Fibroblast of peridontal ligament (primary cell): ENCODE measurements around the gene UBL7.
"Not testable (repeated sequence)": the region's sequence is repeated elsewhere in the genome, so short reads cannot be mapped to it uniquely, and the experiment has no call there.

Experiments
- DNase-seq: peaks from one replicate; pipeline ENCODE4 v3.0.0-alpha.2; 2010; ENCODE audit errors: extremely low read depth

The UBL7 gene, protein sequence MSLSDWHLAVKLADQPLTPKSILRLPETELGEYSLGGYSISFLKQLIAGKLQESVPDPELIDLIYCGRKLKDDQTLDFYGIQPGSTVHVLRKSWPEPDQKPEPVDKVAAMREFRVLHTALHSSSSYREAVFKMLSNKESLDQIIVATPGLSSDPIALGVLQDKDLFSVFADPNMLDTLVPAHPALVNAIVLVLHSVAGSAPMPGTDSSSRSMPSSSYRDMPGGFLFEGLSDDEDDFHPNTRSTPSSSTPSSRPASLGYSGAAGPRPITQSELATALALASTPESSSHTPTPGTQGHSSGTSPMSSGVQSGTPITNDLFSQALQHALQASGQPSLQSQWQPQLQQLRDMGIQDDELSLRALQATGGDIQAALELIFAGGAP

DNA sequence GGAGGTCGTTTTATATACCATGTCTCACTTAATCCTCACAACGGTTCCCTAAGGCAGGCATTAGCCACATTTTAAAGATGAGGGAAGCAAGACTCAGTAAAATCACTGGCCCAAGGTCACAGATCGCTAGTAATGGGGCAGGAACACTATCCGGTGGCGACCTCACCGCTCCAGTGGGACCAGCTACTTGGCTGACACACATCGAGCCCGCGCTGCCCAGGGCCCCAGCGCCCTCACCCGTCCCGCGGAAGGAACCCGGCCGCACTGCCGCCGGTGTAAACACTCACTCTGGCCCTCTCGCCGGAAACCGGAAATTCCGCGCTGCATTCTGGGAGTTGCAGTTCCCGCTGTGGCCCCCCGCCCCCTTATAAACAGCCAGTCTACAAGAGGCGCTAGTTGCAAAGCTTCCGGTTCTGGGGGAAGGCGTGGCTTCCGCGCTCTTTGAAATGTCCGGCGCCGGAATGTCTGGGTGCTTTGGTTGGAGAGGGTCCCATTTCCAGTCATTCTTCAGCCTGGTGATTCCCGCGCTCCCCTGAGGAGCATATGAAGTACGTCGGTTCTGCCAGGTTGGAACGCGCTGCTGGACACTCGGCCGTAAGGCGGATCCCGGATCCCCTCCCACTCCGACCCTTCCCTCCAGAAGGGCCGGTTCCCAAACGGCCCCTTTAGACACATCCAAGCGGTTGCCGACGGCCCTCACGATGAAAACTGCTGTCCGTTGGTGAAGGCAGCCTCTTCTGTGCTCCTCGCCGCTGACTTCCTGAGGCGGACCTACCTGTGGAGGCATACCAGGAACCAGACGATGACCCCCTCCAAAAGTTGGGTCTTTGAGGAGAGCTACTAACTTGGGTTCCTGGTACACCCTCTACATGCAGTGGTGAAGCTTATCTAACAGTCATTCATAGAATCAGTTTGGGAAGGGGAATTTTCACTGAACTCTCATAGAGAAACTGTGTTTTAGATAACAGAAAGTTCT is at the start of gene UBL7:
Gene UBL7, minus strand, starts transcription at position 290 of the 976 bp plus-strand sequence. CDS start 2,293 bp downstream, outside the sequence.
- DNase-seq: peak; percentile 92

DNA sequence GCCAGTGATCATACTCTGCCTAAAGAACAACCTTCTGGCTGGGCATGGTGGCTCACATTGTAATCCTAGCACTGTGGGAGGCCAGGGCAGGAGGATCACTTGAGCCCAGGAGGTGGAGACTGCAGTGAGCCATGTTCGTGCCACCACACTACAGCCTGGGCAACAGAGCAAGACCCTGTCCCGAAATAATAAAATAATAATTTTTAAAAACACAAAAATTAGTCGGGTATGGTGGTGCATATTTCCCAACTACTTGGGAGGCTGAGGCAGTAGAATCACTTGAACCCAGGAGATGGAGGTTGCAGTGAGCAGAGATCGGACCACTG is 45.5 kb upstream of the UBL7 start:
- no peak for DNase-seq

DNA sequence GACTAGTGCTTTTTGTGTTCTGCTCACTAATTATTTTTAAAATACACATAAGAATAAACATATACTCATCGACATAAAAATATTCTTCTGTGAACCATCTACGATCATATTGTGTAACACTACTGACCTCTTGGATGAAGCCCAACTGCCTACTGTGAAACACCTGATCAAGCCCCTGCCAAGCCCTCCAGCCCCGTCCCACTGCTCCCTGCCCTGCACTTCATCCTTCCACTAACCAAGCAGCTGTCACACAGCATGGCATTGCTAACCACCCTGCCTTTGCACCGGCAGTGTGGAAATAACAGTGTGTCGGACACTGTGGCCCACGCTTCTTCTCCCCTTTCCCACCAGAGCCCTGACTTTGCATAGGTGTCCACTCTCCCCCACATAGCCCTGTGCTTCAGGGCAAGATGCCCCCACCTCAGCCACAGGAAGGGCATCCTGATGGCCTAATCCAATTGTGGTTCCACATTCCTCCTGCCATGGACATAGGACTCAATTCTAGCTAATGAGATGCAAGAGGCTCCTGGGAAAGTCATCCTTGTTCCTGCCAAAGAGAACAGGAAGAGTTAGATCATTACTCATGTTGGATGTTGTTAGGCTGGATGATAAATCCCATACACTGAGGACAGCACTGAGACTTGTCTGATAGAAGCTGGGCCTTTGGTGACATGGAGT is 45.0 kb upstream of the UBL7 start:
- DNase-seq: no peak

DNA sequence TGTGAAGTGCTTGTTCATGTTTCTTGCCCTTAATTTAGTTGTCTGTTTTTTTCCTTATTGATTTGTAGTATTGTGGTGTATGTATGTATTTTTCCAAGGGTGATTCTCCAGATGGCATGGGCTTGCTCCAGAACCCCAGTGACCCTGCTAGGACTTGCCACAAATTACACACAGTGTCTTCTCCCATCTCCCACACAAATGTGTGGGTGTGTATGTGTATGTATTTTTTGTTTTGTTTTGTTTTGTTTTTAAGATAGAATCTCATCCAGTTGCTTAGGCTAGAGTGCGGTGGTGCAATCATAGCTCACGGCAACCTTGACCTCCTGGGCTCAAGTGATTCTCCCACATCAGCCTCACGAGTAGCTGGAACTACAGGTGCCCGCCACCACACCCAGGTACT is 43.9 kb upstream of the UBL7 start:
- no peak for DNase-seq

DNA sequence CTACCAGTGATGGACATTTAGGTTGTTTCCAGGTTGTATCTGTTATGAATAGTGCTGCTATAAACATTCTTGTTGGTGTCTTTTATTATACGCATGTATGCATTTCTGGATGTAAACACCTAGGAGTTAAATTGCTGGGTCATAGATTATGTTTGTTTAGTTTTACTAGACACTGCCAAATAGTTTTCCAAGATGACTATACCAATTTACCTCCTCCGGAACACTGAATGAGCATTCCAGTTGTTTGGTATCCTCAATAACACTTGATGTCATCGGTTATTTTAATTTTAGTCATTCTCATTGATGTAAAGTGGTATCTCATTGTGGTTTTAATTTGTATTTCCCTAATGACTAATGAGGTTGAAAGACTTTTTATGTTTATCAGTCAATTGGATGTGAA is 43.5 kb upstream of the UBL7 start:
- DNase-seq: no peak

DNA sequence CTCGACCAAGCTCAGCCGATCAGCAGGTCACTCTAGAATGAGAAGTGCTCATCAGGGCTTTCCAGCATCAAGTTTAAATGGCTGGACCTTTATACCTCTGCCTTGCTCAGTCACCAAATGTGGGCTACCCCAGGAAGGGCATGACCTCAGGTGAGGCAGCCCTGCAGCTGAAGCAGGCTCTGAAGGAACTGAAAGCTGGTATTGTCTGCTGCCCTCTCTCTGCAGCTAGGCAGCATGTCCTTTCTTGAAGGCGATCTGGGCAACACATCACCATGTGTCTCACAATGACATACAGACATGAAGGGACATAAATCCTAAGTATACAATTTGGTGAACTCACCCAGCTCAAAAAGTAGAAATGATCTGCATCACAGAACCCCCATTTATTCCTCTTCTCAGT is 41.3 kb upstream of the UBL7 start:
- no peak for DNase-seq

DNA sequence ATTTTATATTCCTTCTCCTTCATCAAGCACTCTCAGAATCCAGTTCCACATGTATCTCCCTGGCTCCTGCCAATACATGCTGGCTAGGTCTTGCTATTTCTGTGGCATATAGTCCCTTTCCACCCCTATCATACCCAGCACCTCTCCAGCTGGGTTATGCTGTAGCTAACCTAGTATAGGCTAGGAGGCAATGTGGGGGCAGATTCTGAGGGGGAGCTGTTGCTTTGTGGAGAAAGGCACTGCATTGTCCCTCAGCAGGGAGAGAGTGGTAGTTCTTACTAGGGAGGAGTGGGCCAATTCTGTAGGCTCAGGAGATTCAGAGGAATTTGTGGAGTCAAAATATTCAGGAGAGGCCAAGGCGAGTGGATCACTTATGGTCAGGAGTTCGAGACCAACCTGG is 39.4 kb upstream of the UBL7 start:
- no peak for DNase-seq

DNA sequence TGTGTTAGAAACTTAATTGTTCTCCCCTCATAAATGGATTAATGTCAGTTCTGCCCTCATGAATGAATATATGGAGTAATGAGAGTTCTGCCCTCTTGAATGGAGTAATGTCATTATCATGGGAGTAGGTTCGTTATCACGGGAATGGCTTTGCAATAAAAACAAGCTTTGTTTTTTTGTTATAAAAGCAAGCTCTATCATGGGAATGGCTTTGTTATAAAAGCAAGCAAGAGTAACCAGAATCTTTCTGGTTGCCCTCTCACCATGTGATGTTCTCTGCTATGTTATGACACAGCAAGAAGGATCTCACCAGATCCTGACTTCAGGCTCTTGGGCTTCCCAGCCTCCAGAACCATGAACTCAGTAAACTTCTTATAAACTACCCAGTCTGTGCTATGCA is 38.4 kb upstream of the UBL7 start:
- no peak for DNase-seq

DNA sequence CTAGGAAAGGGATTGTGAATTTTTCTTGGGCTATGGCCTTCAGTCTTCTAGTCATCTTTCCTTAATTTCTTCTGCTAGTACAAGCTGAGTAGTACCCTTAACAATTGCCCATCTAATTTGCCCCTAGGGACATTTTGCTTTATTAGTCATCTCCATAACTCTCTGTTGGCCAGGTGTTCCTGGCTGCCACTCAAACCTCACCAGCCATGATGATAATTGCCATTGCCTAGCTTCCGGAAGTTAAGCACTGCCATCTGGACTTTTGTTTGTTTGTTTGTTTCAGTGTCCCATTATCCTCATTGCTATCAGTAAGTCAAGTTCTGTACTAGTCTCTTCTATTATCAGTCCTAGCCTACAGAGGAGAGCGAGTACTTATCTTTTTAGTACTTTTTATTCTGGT is 36.6 kb upstream of the UBL7 start:
- DNase-seq: no peak

DNA sequence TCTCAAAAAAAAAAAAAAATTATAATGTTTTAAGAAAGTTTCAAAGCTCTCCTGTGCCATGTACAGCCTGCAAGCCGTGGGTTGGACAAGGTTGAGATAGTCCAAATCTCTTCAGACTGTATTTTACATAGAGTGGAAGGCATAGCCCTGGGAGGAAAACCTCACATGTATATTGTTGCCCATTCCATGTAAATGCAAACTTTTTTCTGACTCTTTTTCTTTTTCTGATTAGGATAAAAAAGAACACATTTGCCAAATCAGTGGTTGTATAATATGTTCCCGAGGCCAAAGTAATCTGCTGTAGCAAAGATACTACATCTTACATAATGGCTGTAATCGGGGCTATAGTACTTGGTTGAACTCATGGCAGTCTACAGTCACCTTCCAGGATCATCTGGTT is 35.7 kb upstream of the UBL7 start:
- DNase-seq: no peak

DNA sequence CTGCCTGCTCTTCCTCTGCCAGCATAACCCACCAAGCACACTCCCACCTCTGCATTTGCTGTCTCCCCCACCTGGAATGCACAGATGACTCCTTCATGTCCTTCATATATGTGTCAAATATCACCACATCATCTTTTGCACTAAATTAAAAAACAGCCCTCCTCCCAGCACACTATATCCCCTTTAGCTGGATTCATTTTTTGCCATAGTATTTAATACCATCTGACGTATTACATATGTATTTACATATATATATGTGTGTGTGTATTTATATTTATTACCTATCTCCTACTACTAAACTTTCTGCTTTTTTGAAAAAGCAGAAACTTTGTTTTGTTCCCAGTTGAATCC is 29.4 kb upstream of the UBL7 start:
- no peak for DNase-seq

DNA sequence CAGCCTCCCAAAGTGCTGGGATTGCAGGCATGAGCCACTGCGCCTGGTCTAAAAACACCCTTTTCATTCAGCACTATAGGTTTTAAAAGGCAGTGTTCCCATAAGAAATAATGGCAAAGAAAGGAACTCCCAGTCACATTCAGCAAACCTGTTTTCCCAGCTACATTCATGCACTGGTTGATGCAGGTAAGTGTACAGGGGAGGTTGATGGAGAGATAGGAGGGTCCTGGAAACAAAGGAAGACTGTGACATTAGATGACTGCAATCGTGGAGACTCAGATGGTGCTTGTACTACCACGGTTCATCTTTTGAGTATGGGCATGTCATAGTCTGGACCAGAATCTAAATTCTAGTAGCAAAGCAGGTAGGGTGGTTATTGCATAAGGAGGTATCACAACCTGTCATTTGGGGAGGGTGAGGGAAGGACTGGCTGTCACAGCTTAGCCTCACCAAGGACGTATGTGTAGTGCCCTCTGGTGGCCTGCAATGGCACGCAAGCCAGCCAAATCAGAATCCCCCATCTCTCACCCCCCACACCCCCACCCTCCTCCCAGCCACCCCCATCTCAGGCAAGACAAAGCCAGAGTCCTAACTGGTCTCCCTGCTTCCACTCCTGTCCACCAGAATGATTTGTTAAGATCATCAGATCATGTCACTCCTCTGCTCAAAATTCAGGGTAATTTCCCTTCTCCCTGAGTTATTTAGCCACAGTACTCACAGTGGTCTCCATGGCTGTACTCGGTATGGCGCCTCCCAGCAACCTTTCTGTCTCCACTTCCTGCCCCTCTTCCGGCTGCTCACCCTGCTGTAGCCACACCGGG is 28.8 kb upstream of the UBL7 start:
- peak; percentile 47 for DNase-seq

DNA sequence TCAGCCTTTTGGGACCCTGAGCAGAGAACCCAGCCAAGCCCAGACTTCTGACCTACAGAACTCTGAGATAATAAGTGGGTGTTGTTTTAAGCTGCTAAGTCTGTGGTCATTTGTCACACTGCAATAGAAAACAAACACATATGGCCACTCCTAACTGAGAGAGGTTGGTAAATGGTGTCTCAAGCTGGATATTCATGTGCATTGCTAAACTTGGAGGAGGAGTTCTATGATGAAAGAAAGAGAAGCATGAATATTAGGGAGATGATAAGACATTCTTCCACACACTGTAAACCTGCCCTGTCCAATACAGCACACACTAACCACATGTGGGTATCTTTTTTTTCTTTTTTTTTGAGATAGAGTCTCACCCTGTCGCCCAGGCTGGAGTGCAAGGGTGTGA is 27.8 kb upstream of the UBL7 start:
- DNase-seq: no peak

DNA sequence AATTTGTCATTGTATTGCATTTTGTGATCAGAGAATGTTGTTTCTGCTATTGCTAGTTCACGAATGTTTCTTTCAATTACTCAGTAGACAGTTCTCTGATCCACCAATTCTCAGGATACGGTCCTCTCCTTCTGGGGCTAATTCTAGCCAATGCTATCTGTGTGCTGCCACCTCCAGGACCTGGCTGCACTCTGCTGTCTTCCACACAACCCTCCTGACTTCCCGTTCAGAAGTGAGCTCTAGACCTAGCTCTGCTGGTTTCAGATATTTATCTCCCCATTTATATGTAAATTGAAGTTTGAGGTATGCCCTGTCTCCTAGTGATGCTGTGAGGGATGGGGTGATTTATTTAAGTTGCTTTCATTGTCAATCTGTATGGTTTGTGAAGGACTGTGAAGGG is 21.7 kb upstream of the UBL7 start:
- DNase-seq: peak; percentile 4

DNA sequence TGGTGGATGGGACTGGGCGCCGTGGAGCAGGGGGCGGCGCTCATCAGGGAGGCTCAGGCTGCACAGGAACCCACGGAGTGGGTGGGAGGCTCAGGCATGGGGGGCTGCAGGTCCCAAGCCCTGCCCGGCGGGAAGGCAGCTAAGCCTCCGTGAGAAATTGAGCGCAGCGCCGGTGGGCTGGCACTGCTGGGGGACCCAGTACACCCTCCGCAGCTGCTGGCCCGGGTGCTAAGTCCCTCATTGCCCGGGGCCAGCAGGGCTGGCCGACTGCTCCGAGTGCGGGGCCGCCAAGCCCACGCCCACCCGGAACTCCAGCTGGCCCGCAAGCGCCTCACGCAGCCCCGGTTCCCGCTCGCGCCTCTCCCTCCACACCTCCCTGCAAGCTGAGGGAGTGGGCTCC is 19.4 kb upstream of the UBL7 start:
- DNase-seq: not testable (repeated sequence)

DNA sequence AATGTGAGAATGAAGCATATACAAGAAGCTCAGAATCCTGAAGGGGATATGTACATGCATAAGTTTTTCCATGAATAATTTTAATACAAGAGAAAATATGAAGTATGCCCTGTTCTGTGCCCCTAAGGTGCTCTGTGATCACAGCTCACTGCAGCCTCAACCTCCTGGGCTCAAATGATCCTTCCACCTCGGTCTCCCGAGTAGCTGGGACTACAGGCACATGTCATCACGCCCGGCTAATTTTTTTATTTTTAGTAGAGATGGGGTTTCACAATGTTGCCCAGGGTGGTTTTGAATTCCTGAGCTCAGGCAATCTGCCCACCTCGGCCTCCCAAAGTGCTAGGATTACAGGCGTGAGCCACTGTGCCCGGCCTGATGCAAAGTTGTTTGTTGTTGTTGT is 10.7 kb upstream of the UBL7 start:
- not testable (repeated sequence) for DNase-seq

DNA sequence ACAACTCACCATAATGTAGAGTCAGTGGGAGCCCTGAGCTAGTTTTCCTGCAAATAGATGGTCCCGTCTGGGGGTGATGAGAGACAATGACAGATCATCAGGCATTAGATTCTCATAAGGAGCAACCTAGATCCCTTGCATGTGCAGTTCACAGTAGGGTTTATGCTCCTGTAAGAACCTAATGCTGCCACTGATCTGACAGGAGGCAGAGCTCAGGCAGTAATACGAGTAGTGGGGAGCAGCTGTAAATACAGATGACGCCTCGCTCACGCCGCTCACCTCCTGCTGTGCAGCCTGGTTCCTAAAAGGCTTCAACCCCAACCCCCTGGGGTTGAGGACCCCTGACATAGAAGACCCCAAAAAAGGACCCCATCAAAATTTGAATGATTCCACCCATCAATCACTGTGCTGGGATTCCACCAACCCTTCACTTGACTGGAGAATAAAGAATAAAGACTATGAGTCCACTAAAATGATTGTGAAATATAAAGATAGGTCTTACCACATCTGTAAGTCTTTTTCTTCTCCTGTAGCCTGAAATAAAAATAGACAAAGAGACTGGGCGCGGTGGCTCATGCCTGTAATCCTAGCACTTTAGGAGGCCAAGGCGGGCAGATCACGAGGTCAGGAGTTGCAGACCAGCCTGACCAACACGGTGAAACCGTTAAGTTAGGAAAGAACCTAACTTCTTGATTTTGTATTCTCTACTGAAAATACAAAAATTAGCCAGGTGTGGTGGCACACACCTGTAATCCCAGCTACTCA is 9.9 kb upstream of the UBL7 start:
- DNase-seq: no peak

DNA sequence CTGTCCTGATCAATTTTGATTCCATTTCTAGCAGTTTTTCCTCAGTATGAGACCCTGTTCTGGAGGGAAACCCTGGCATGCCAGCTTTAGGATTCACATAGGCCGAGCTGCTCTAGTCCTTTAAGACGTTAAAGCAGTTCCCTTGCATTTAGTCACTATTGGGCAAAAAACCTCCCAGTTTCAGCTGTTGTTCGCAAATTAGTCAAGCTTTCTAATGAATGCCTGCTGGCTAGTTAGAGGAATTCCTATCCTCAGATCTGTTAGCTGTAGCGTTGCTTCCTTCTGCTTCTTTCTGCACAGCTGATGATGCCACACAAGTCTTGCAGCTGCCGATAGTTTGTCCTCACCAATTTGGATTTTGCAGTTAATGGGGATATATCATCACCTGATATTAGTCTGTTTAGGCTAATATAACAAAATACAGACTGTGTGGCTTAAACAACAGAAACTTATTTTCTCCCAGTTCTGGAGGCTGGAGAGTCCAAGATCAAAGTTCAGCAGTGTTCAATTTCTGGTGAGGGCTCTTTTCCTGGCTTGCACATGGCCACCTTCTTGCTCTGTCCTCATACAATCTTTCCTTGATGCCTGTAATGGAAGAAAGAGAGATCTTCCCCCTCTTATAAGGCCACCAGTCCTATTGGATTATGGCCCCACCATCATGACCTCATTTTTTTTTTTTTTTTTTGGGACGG is 7.5 kb upstream of the UBL7 start:
- no peak for DNase-seq

DNA sequence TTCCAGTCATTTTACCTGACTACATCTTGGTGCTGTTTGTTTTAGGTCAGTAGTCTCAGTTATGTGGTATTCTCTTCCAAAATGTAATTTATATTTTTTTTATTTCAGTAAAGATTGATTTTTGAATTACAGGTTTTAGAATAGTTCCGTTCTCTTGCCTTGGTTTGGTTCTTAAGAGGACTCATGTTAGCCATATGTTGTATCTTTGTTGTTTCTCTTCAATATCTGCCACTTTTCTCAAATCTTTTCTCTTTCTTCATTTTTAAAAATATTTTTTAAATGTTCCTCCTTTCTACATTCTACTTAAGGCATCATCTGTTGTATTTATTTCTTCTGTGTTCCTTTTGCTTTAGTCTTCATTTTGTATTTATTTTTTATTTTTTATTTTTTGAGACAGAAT is 5.6 kb upstream of the UBL7 start:
- DNase-seq: no peak

DNA sequence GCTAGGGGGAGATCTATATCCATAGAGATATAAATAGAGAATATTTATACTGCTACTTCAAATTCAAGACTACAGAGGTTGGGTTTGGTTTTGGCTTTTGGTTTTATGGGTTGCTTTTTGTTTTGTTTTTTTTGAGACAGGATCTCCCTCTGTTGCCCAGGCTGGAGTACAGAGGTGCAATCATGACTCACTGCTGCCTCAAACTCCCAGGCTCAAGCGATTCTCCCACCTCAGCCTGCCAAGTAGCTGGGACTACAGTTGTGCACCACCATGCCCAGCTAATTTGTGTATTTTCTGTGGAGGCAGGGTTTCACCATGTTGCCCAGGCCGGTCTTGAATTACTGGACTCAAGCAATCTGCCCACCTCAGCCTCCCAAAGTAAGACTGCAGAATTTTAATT is 3.9 kb upstream of the UBL7 start:
- no peak for DNase-seq
